OCI-LY3 (cell line): Measurements from ENCODE around the gene RDX.
"Not testable (repeated sequence)": the region's sequence is repeated elsewhere in the genome, so short reads cannot be mapped to it uniquely, and the experiment has no call there.

Experiments used
- H2AFZ ChIP-seq: fragments of 200-600, 300-600 bp; shearing (Covaris generic); 2 replicates; pipeline ENCODE4 v1.6.0; 2014; ENCODE audit warnings: antibody characterized with exemption, low read depth, low read length
- H3K27ac ChIP-seq: fragments of 200-600, 300-600 bp; sonication (generic); 2 replicates; pipeline ENCODE4 v1.5.1; 2014; ENCODE audit warnings: mild to moderate bottlenecking, low read length, moderate library complexity, mixed read lengths
- H3K27me3 ChIP-seq: fragments of 200-600, 300-600 bp; sonication (generic); 2 replicates; pipeline ENCODE4 v1.6.1; 2014; ENCODE audit warnings: low read depth, low read length, mixed read lengths
- H3K36me3 ChIP-seq: fragments of 200-600, 300-600 bp; sonication (generic); replicated peaks from 2 replicates; pipeline ENCODE3; 2014; ENCODE audit warnings: low read depth, low read length, mixed read lengths
- H3K4me1 ChIP-seq: fragments of 300-600, 200-600 bp; sonication (generic); 2 replicates; pipeline ENCODE4 v1.6.1; 2014; ENCODE audit warnings: low read length, mixed read lengths
- H3K4me2 ChIP-seq: fragments of 200-600, 300-600 bp; sonication (generic); 2 replicates; pipeline ENCODE4 v1.6.1; 2014; ENCODE audit warnings: low read length, mixed read lengths
- H3K4me3 ChIP-seq: fragments of 300-600, 200-600 bp; sonication (generic); 2 replicates; pipeline ENCODE4 v1.5.1; 2014; ENCODE audit warnings: antibody characterized with exemption, mild to moderate bottlenecking, low read length, moderate library complexity
- H3K79me2 ChIP-seq: fragments of 300-600, 200-600 bp; shearing (Covaris generic); 2 replicates; pipeline ENCODE4 v1.6.1; 2014; ENCODE audit warnings: mild to moderate bottlenecking, low read length, mixed read lengths
- H3K9ac ChIP-seq: fragments of 300-600, 200-600 bp; shearing (Covaris generic); 2 replicates; pipeline ENCODE4 v1.6.0; 2014; ENCODE audit warnings: mild to moderate bottlenecking, low read length, moderate library complexity
- H3K9me3 ChIP-seq: fragments of 200-600, 300-600 bp; shearing (Covaris generic); 2 replicates; pipeline ENCODE4 v1.6.1; 2014; ENCODE audit warnings: low read length, mixed read lengths; ENCODE audit not compliant: insufficient read depth
- H4K20me1 ChIP-seq: fragments of 200-600, 300-600 bp; sonication (generic); 2 replicates; pipeline ENCODE4 v1.6.1; 2016; ENCODE audit warnings: low read length, mixed read lengths; ENCODE audit not compliant: insufficient read depth
- CTCF ChIP-seq: fragments of 200-600, 300-600 bp; sonication (generic); IDR thresholded peaks from 2 replicates; pipeline ENCODE4 v1.5.1; 2014; ENCODE audit warnings: antibody characterized with exemption, low read length, low read depth
- EZH2phosphoT487 ChIP-seq: fragments of 200-600 bp; shearing (Covaris generic); IDR thresholded peaks from 2 replicates; pipeline ENCODE4 v1.6.1; 2018; ENCODE audit warnings: antibody characterized with exemption, mixed run types, low read depth

Gene RDX

DNA sequence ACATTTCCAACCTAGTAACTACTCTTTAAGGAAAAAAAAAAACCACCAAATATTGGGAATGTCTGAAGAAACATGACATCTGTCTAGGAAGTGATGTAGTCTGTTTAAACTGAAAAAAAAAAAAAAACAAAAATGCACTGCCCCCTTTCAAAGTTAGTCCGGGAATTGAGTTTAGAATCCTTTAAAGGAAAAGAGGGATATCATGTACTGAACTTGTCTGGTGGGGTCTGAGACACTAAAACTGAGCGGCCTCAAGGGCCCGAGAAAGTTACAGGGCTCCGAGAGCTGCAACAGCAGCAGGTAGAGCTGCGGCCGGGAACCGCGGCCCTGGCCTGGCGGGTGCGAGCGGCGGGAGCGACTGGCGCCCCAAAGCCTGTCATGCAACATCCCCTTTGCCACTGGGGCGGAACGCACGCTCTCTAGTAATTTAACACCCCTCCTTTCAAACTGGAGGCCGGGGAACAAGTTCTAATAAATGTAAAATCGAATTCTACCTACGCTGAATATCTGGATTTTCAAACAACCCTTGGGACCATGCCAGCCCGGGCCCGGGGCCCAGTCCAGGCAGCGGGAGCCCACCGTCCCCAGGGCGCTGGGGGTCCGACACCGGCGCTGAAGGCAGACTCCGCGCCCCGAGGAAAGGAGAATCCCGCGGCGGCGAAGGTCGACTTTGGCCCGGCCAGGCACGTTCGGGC is 736 bp downstream of the RDX start:
- H4K20me1 ChIP-seq: peaks cover 45% of the 10 kb centered on the region
- H3K4me1 ChIP-seq: peaks cover 26% of the 10 kb centered on the region
- H3K79me2 ChIP-seq: peaks cover 55% of the 10 kb centered on the region
- H3K9me3 ChIP-seq: no peaks in the 10 kb centered on the region
- H3K4me2 ChIP-seq: peak overlapping the region; percentile 75
- H3K9ac ChIP-seq: peak overlapping the region; percentile 97
- peak overlapping the region; percentile 63 for H3K27ac ChIP-seq
- no peak for TF ChIP-seq CTCF
- TF ChIP-seq EZH2phosphoT487: no peak
- H3K36me3 ChIP-seq: no peaks in the 10 kb centered on the region
- 0 out of 2 replicates have a peak overlapping the region, but pooled peaks have one; percentile 22 for H2AFZ ChIP-seq
- H3K4me3 ChIP-seq: peak overlapping the region; percentile 97
- H3K27me3 ChIP-seq: no peaks in the 10 kb centered on the region

DNA sequence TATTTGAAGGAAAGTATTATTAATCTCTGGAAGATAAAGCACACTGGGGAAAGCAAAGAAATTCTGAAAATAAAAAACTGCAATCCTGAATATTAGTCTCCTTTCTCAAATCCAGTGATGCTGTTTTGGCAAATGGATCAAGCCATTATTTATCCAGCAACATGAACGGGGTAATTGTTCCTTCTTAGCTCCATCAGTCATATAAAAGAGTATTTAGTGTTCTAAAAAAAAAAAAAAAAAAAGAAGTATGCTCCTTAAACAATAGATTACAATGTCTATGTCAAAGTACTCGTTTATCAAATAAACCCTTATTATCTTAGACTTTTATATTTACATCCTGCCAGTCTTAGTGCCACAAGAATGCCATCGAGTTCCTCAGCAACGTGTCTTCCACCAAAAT is 1.3 kb downstream of the RDX start:
- peaks cover 26% of the 10 kb centered on the region for H3K4me1 ChIP-seq
- peaks cover 61% of the 10 kb centered on the region for H3K79me2 ChIP-seq
- peak overlapping the region; percentile 97 for H3K9ac ChIP-seq
- H3K4me3 ChIP-seq: peak overlapping the region; percentile 97
- no peaks in the 10 kb centered on the region for H3K27me3 ChIP-seq
- H3K27ac ChIP-seq: no peak overlapping the region
- no peaks in the 10 kb centered on the region for H3K36me3 ChIP-seq
- peak overlapping the region; percentile 75 for H3K4me2 ChIP-seq
- TF ChIP-seq CTCF: no peak
- TF ChIP-seq EZH2phosphoT487: no peak
- H4K20me1 ChIP-seq: peaks cover 51% of the 10 kb centered on the region
- no peaks in the 10 kb centered on the region for H3K9me3 ChIP-seq
- no peak overlapping the region for H2AFZ ChIP-seq

- TF ChIP-seq EZH2phosphoT487 (no peak), CTCF (no peak)
- Histone ChIP-seq H3K27ac (no peak overlapping the region), H3K4me2 (peak overlapping the region; percentile 75), H4K20me1 (peaks cover 53% of the 10 kb centered on the region), H3K27me3 (no peaks in the 10 kb centered on the region), H2AFZ (no peak overlapping the region), H3K4me3 (peak overlapping the region; percentile 97), H3K36me3 (no peaks in the 10 kb centered on the region), H3K9me3 (no peaks in the 10 kb centered on the region), H3K9ac (peak overlapping the region; percentile 97), H3K79me2 (peaks cover 66% of the 10 kb centered on the region), H3K4me1 (peaks cover 26% of the 10 kb centered on the region)
Measured at GRCh38 chr11:110294509-110294908, 1.9 kb downstream of the RDX start.

- H3K27ac ChIP-seq: no peak overlapping the region
- no peak overlapping the region for H2AFZ ChIP-seq
- H3K4me3 ChIP-seq: no peak overlapping the region
- H3K9me3 ChIP-seq: no peaks in the 10 kb centered on the region
- TF ChIP-seq EZH2phosphoT487 (no peak), CTCF (no peak)
- no peaks in the 10 kb centered on the region for H3K36me3 ChIP-seq
- H3K79me2 ChIP-seq: peaks cover 77% of the 10 kb centered on the region
- H3K9ac ChIP-seq: no peak overlapping the region
- H3K27me3 ChIP-seq: no peaks in the 10 kb centered on the region
- peaks cover 62% of the 10 kb centered on the region for H4K20me1 ChIP-seq
- peaks cover 30% of the 10 kb centered on the region for H3K4me1 ChIP-seq
- no peak overlapping the region for H3K4me2 ChIP-seq
Measured at GRCh38 chr11:110293389-110293788, 3.0 kb downstream of the RDX start.

DNA sequence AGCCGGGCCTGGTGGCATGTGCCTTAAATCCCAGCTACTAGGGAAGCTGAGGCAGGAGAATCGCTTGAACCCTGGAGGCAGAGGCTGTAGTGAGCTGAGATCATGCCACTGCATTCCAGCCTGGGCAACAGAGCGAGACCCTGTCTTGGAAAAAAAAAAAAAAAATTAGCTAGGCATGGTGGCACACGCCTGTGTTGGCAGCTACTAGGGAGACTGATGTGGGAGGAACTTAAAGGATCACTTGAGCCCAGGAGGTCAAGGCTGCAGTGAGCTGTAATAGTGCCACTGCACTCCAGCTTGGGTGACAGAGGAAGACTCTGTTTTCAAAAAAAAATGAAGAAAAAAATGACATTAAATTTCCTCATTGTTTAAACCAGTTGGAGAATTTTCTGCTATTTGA is 4.3 kb downstream of the RDX start:
- H2AFZ ChIP-seq, H3K9me3 ChIP-seq, H3K9ac ChIP-seq, H3K27ac ChIP-seq, H3K27me3 ChIP-seq, H3K4me2 ChIP-seq, H3K36me3 ChIP-seq, H3K4me3 ChIP-seq: not testable (repeated sequence)
- peaks cover 75% of the 10 kb centered on the region for H4K20me1 ChIP-seq
- H3K4me1 ChIP-seq: peaks cover 29% of the 10 kb centered on the region
- H3K79me2 ChIP-seq: peaks cover 90% of the 10 kb centered on the region
